Measurements from ENCODE around the gene FAM229A.
"Not testable (repeated sequence)": the region's sequence is repeated elsewhere in the genome, so short reads cannot be mapped to it uniquely, and the experiment has no call there.

FAM229A gene

GRCh38 chr1:32377541-32378220, 15.4 kb upstream of the FAM229A start:
- DNase-seq (ENCODE audit: low spot score): no peak

GRCh38 chr1:32376199-32376598, 13.9 kb upstream of the FAM229A start:
- no peak for DNase-seq (ENCODE audit: low spot score)

GRCh38 chr1:32373996-32374592, 11.8 kb upstream of the FAM229A start:
- DNase-seq (ENCODE audit: low spot score): no peak

GRCh38 chr1:32372149-32372756, 10.0 kb upstream of the FAM229A start:
- no peak for DNase-seq (ENCODE audit: low spot score)

GRCh38 chr1:32367912-32368635, 5.8 kb upstream of the FAM229A start:
- no peak for DNase-seq (ENCODE audit: low spot score)

GRCh38 chr1:32365445-32365844, 3.2 kb upstream of the FAM229A start:
- DNase-seq (ENCODE audit: low spot score): no peak

- DNase-seq (ENCODE audit: low spot score): no peak
These were observed 2.6 kb upstream of the FAM229A start for GRCh38 chr1:32364836-32365235.

GRCh38 chr1:32363713-32364112, 1.4 kb upstream of the FAM229A start:
- no peak for DNase-seq (ENCODE audit: low spot score)

- DNase-seq (ENCODE audit: low spot score): peak; percentile 17
These were observed 411 bp downstream of the FAM229A start for GRCh38 chr1:32361674-32362473.

GRCh38 chr1:32361308-32361673, 994 bp downstream of the FAM229A start:
- no peak for DNase-seq (ENCODE audit: low spot score)

- no peak for DNase-seq (ENCODE audit: low spot score)
These were observed 3.9 kb downstream of the FAM229A start for GRCh38 chr1:32358435-32358834.

GRCh38 chr1:32357614-32358013, 4.7 kb downstream of the FAM229A start:
- DNase-seq (ENCODE audit: low spot score): no peak

- DNase-seq (ENCODE audit: low spot score): no peak
These were observed 5.8 kb downstream of the FAM229A start for GRCh38 chr1:32356478-32356877.

GRCh38 chr1:32355778-32356177, 6.5 kb downstream of the FAM229A start:
- DNase-seq (ENCODE audit: low spot score): not testable (repeated sequence)

GRCh38 chr1:32353886-32354570, 8.3 kb downstream of the FAM229A start:
- DNase-seq (ENCODE audit: low spot score): no peak

GRCh38 chr1:32353431-32353830, 8.9 kb downstream of the FAM229A start:
- DNase-seq (ENCODE audit: low spot score): no peak

- no peak for DNase-seq (ENCODE audit: low spot score)
These were observed 9.4 kb downstream of the FAM229A start for GRCh38 chr1:32352831-32353383.

- no peak for DNase-seq (ENCODE audit: low spot score)
These were observed 10.0 kb downstream of the FAM229A start for GRCh38 chr1:32352239-32352745.

- peak; percentile 81 for DNase-seq (ENCODE audit: low spot score)
These were observed 10.7 kb downstream of the FAM229A start for GRCh38 chr1:32351399-32352238.

- DNase-seq (ENCODE audit: low spot score): peak; percentile 80
These were observed 11.4 kb downstream of the FAM229A start for GRCh38 chr1:32350785-32351398.
